AG10803 (cell line): ENCODE data around the gene TEP1.

ENCODE experiments used
- DNase-seq: peaks from one replicate; pipeline ENCODE4 v3.0.0; 2010; ENCODE audit warnings: low read depth
- H3K4me3 ChIP-seq: 2 replicates; pipeline ENCODE4 v1.5.1; 2011; ENCODE audit warnings: mild to moderate bottlenecking, low read length, control low read depth
- CTCF ChIP-seq: conservative IDR thresholded peaks from 2 replicates; pipeline ENCODE4 v1.5.1; 2011; ENCODE audit warnings: mild to moderate bottlenecking, low read length, control low read depth, inconsistent platforms

The TEP1 gene

GRCh38 chr14:20440465-20440864 lies 27.2 kb upstream of the TEP1 start:
- DNase-seq = no peak
- no peak for TF ChIP-seq CTCF
- H3K4me3 ChIP-seq = no peak overlapping the region

- no peak overlapping the region for H3K4me3 ChIP-seq
- TF ChIP-seq CTCF = no peak
- no peak for DNase-seq
These were observed 25.4 kb upstream of the TEP1 start for GRCh38 chr14:20438664-20439063.

- TF ChIP-seq CTCF = no peak
- peak; percentile 77 for DNase-seq
- no peak overlapping the region for H3K4me3 ChIP-seq
These were observed 23.1 kb upstream of the TEP1 start for GRCh38 chr14:20436363-20436755.

GRCh38 chr14:20435582-20436362 lies 22.5 kb upstream of the TEP1 start, which contains the start of gene KLHL33:
Gene KLHL33, minus strand, starts transcription at chr14:20436166. Its CDS starts 355 bp downstream, at chr14:20435811.
- TF ChIP-seq CTCF = no peak
- peak within 1 kb of the TSS; percentile 12; the same call in 1 of the 2 replicates for H3K4me3 ChIP-seq
- DNase-seq = no peak

GRCh38 chr14:20434701-20435581 lies 21.6 kb upstream of the TEP1 start:
- TF ChIP-seq CTCF = no peak
- H3K4me3 ChIP-seq = peak overlapping the region; percentile 12; the same call in 1 of the 2 replicates
- no peak for DNase-seq

- TF ChIP-seq CTCF = no peak
- no peak overlapping the region for H3K4me3 ChIP-seq
- DNase-seq = no peak
These were observed 16.7 kb upstream of the TEP1 start for GRCh38 chr14:20429801-20430669.
